DOHH2 (cell line): ENCODE measurements around the gene PTGDS.

Experiments used
- H3F3A ChIP-seq: fragments of 200-600 bp; sonication (generic), shearing (Covaris generic); 2 replicates; pipeline ENCODE4 v1.6.0; 2016; ENCODE audit warnings: antibody characterized with exemption, mild to moderate bottlenecking; ENCODE audit not compliant: control insufficient read depth, insufficient read depth
- H3K27ac ChIP-seq: fragments of 200-600 bp; sonication (generic); 2 replicates; pipeline ENCODE4 v1.5.1; 2014; ENCODE audit warnings: low read depth, mild to moderate bottlenecking, low read length, moderate library complexity
- H3K27me3 ChIP-seq: fragments of 200-600 bp; sonication (generic); 2 replicates; pipeline ENCODE4 v1.6.1; 2014; ENCODE audit warnings: mild to moderate bottlenecking, low read length, mixed read lengths; ENCODE audit not compliant: control insufficient read depth
- H3K36me3 ChIP-seq: fragments of 200-600 bp; sonication (generic); 2 replicates; pipeline ENCODE4 v1.6.1; 2014; ENCODE audit warnings: mild to moderate bottlenecking, low read length, moderate library complexity, mixed read lengths; ENCODE audit not compliant: control insufficient read depth
- H3K4me1 ChIP-seq: fragments of 200-600 bp; sonication (generic); 2 replicates; pipeline ENCODE4 v1.6.1; 2014; ENCODE audit warnings: mild to moderate bottlenecking, low read length, mixed read lengths; ENCODE audit not compliant: control insufficient read depth
- H3K4me2 ChIP-seq: fragments of 200-600 bp; sonication (generic); 2 replicates; pipeline ENCODE4 v1.6.0; 2014; ENCODE audit warnings: mild to moderate bottlenecking, low read length, moderate library complexity
- H3K4me3 ChIP-seq: fragments of 200-600 bp; sonication (generic); 2 replicates; pipeline ENCODE4 v1.5.1; 2014; ENCODE audit warnings: mild to moderate bottlenecking, low read length, mixed read lengths
- H3K79me2 ChIP-seq: fragments of 200-600 bp; sonication (generic); 2 replicates; pipeline ENCODE4 v1.6.1; 2014; ENCODE audit warnings: mild to moderate bottlenecking, low read length, mixed read lengths; ENCODE audit not compliant: control insufficient read depth
- H3K9me2 ChIP-seq: fragments of 200-600 bp; sonication (generic); replicated peaks from 2 replicates; pipeline ENCODE4 v1.6.1; 2014; ENCODE audit warnings: mild to moderate bottlenecking, low read length, mixed read lengths; ENCODE audit not compliant: control insufficient read depth
- H3K9me3 ChIP-seq: fragments of 200-600 bp; sonication (generic); 2 replicates; pipeline ENCODE4 v1.6.1; 2014; ENCODE audit warnings: antibody characterized with exemption, low read length, mixed read lengths; ENCODE audit not compliant: control insufficient read depth, insufficient read depth
- H4K20me1 ChIP-seq: fragments of 200-600 bp; sonication (generic); 2 replicates; pipeline ENCODE4 v1.6.0; 2014; ENCODE audit warnings: low read depth, mild to moderate bottlenecking, antibody characterized with exemption, low read length, moderate library complexity; ENCODE audit not compliant: control insufficient read depth, insufficient read depth
- CTCF ChIP-seq: fragments of 200-600 bp; sonication (generic); IDR thresholded peaks from one replicate; pipeline ENCODE4 v1.5.1; 2014; ENCODE audit warnings: antibody characterized with exemption, mild to moderate bottlenecking, low read depth, low read length; ENCODE audit not compliant: poor library complexity, severe bottlenecking
- EZH2phosphoT487 ChIP-seq: fragments of 200-600 bp; sonication (generic); IDR thresholded peaks from 2 replicates; pipeline ENCODE4 v1.6.1; 2017; ENCODE audit warnings: borderline replicate concordance, mild to moderate bottlenecking, antibody characterized with exemption, low read length, moderate library complexity, mixed read lengths

The PTGDS gene

GRCh38 chr9:136934277-136934676 lies 43.0 kb upstream of the PTGDS start:
- peaks cover 17% of the 10 kb centered on the region for H3F3A ChIP-seq
- H3K27ac ChIP-seq = no peak overlapping the region
- TF ChIP-seq EZH2phosphoT487 (no peak), CTCF (no peak)
- no peaks in the 10 kb centered on the region for H3K9me3 ChIP-seq
- no peaks in the 10 kb centered on the region for H3K9me2 ChIP-seq
- no peak overlapping the region for H3K4me3 ChIP-seq
- H3K27me3 ChIP-seq = no peaks in the 10 kb centered on the region
- H3K36me3 ChIP-seq = peaks cover 26% of the 10 kb centered on the region
- H4K20me1 ChIP-seq = no peaks in the 10 kb centered on the region
- peaks cover 5% of the 10 kb centered on the region; the same call in 1 of the 2 replicates for H3K79me2 ChIP-seq
- H3K4me1 ChIP-seq = no peaks in the 10 kb centered on the region
- no peak overlapping the region for H3K4me2 ChIP-seq

- Histone ChIP-seq H3K4me2 (no peak overlapping the region), H3K27me3 (no peaks in the 10 kb centered on the region), H3K9me3 (no peaks in the 10 kb centered on the region), H3K36me3 (peaks cover 36% of the 10 kb centered on the region), H3K9me2 (no peaks in the 10 kb centered on the region), H3K4me3 (no peak overlapping the region), H3K27ac (no peak overlapping the region), H3K79me2 (peaks cover 5% of the 10 kb centered on the region; the same call in 1 of the 2 replicates), H3K4me1 (no peaks in the 10 kb centered on the region), H3F3A (peaks cover 17% of the 10 kb centered on the region), H4K20me1 (no peaks in the 10 kb centered on the region)
- TF ChIP-seq EZH2phosphoT487 = no peak
- no peak for TF ChIP-seq CTCF
Measured at GRCh38 chr9:136935651-136936050, 41.7 kb upstream of the PTGDS start.

GRCh38 chr9:136936645-136937170 lies 40.6 kb upstream of the PTGDS start:
- no peak overlapping the region for H3K4me3 ChIP-seq
- H3F3A ChIP-seq = peaks cover 17% of the 10 kb centered on the region
- H3K9me2 ChIP-seq = no peaks in the 10 kb centered on the region
- no peak overlapping the region for H3K4me2 ChIP-seq
- no peaks in the 10 kb centered on the region for H3K9me3 ChIP-seq
- H4K20me1 ChIP-seq = no peaks in the 10 kb centered on the region
- H3K27me3 ChIP-seq = no peaks in the 10 kb centered on the region
- H3K36me3 ChIP-seq = peaks cover 42% of the 10 kb centered on the region
- H3K79me2 ChIP-seq = peaks cover 9% of the 10 kb centered on the region; the same call in 1 of the 2 replicates
- H3K27ac ChIP-seq = no peak overlapping the region
- no peaks in the 10 kb centered on the region for H3K4me1 ChIP-seq
- TF ChIP-seq EZH2phosphoT487 (no peak), CTCF (no peak)
